Choroid plexus epithelial cell (primary cell): Measurements from ENCODE around the gene CHIT1.

Experiments used
- DNase-seq: peaks from one replicate; pipeline ENCODE4 v3.0.0-alpha.2; 2010; ENCODE audit warnings: low read depth
- H3K4me3 ChIP-seq: 2 replicates; pipeline ENCODE4 v1.5.1; 2011; ENCODE audit warnings: low read depth, mild to moderate bottlenecking, control low read depth, low read length, moderate library complexity
- CTCF ChIP-seq: conservative IDR thresholded peaks from 2 replicates; pipeline ENCODE4 v1.5.1; 2011; ENCODE audit warnings: low read depth, mild to moderate bottlenecking, control low read depth, inconsistent platforms, low read length, moderate library complexity

The CHIT1 gene

DNA sequence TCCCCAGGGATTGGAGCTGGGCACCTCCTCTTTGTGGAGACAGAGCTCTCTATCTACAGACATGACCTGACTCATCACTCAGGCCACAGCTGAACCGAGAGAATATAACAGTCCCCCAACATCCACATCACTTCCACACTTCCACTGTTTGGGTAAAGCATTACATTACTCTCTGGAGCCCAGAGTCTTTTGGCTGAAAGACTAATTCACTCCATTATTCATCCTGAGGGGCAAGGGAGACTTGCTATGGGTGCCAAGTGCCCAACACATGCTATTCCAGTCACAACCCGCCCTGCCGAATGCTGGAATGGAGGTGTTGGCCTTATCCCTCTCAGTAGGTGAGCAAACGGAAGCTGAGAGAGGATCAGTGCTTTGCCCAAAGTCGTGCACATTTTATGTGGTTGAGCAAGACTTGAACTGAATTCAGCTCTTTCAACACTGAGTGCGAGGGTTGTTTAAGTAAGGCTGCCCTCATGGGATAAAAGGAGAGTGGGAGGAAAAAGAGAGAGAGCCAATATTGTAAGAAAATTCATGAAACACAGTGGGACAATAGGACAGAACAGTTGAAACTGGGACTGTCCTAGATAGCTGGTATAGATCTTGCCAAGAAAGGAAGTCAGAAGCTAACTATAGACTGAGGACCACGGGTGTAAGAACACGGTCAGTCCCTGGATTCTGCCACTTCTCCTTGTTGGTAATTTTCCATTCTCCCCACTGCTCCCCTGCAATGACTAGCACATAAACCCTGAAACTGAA lies 29.5 kb downstream of the CHIT1 start:
- DNase-seq, result peak; percentile 77
- no peak overlapping the region for H3K4me3 ChIP-seq
- TF ChIP-seq CTCF, result no peak

DNA sequence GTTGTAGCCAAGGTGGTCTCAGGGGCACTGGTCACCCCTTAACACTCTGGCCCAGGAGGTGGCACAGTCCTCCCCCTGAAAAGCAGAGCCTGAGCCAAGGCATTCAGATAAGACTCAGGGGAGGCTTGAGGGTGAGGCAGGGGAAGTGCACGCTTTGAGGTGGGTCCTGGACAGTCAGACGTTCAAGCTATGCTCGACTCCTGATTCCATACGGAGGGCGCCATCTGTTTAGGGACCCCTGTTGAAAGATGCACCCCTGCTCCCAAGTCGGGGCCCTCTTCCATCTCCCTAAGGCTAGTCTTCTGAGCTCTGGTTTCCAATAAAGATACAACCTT lies 30.0 kb downstream of the CHIT1 start:
- no peak for DNase-seq
- TF ChIP-seq CTCF, result no peak
- no peak overlapping the region for H3K4me3 ChIP-seq

DNA sequence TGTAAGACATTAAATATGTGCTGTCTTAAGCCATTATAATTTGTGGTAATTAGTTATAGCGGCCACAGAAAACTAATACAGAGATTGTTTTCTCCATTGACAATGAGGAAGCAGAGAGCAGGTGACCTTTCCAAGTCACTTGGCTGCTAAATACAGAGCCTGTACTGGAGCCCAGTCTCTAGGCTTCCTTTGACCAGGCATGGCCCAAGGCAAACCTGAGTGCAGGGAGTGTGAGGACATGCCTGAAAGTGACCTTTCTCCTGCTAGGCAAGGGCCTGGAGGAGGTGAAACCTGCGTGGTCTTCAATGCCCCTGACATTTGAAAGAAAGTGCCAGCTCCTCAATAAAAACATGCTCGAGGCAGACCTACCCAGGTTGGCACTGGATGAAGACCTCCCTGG lies 30.5 kb downstream of the CHIT1 start:
- no peak overlapping the region for H3K4me3 ChIP-seq
- no peak for TF ChIP-seq CTCF
- no peak for DNase-seq

DNA sequence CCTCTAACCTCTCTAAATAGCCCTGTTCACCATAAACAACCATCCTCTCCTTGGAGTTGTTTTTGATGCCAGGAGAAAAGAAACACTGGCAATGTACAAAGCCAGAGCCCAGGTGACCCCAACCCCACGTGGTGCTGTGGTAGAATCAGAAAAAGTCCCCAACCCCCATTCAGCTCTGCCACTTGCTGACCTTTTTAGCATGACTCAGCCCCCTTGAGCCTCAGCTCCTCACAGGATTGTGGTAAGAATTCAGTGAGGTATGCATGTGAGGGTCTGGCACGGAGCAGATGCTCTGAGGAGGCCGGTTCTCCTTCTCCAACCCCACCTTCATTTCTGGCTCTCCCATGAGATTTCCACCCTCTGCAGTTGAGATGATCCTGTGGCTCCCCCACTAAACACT lies 31.8 kb downstream of the CHIT1 start:
- H3K4me3 ChIP-seq, result no peak overlapping the region
- peak; percentile 91 for DNase-seq
- TF ChIP-seq CTCF, result no peak

GRCh38 chr1:203196371-203196770 lies 33.1 kb downstream of the CHIT1 start:
- TF ChIP-seq CTCF, result peak; percentile 35
- DNase-seq, result peak; percentile 23
- H3K4me3 ChIP-seq, result no peak overlapping the region

- no peak overlapping the region for H3K4me3 ChIP-seq
- TF ChIP-seq CTCF, result no peak
- DNase-seq, result no peak
Observed at GRCh38 chr1:203190949-203191348, 38.5 kb downstream of the CHIT1 start.

DNA sequence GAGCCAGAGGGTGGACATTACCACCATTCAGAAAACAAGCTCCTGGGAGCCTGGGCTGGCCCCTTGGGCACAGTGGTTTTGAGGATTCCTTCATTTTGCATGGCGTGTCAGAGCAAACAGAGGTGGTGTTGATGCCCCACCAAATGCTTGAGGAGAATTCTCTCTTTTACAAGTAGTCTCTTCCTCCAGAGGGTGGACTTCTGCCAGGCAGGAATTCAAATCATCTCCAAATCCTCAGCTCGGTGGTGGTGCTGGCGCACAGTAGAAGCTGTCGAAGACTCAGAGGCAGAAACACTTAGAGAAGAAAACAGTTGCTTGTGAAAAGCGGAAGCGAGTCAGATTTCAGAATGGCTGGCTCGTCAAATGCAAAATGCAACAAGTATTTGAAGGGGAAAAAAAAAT lies 39.5 kb downstream of the CHIT1 start:
- no peak for DNase-seq

More for the DNA sequence above, 39.5 kb downstream of the CHIT1 start:
- no peak for TF ChIP-seq CTCF
- H3K4me3 ChIP-seq, result no peak overlapping the region
